SK-MEL-5 (cell line): ENCODE data around the gene OR13J1. TPM values are rescaled to one million over a fixed set of nuclear protein-coding genes. Genes with fewer than 3 reads are reported as not detected.

Source experiments
- DNase-seq: peaks from one replicate; pipeline ENCODE4 v3.0.0-alpha.2; 2016; ENCODE audit warnings: low read depth, low spot score
- in situ Hi-C: cut with HindIII; loops from 2 replicates; pipeline ENCODE4 v1.10.0; 2016; ENCODE audit warnings: low sequenced_read_pairs, high pct_unique_total_duplicates, low pct_unique_long_range_greater_than_20kb
- total RNA-seq: library from RNA; depleted of rRNA; stranded (reverse); fragments of >200 nt; shearing (Covaris generic); gene quantifications from 2 replicates; pipeline ENCODE4 v1.2.3, GENCODE V29; 2014; rRNA removed

The OR13J1 gene
- total RNA-seq, 1 experiment from 2014 or later = not detected

DNA sequence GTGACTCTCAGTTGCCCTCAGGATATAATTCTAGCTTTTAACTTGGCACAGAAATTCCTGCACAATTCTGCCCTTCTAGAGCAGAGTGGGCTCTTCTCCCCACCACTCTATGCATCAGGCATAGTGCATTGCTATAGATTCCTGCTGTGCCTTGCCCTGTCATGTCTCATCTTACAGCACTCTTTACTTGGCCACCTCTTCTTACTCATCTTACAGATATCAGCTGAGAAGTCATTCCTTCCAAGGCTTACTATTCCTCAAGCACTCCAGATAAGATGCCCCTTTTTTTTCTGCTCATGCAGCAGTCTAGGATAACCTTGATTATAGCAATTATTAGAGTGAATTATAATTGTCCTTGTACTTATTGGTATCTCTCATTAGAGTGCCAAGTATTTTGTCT lies 47.3 kb downstream of the OR13J1 start:
- in situ Hi-C loops = no loop called here

DNA sequence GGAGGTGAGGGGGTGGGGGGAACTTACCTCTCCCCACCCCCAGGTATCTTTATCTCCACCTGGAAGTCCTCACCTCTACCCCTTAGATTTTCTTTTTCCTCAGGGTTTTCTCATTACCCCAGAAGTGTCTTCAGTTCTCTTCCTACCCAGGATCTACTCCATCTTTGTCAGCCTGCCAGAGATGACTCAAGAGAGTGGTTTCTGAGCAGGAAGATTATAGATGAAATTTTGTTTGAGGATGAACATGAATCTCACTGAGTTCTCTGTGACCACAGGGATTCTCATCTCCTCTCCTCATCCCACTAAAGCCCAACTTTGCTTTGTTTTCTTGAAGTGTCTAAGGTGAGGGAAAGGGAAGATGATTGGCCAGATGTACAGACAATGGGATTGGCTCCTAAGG lies 50.1 kb downstream of the OR13J1 start:
- in situ Hi-C loops = no loop called here

More for the DNA sequence above, 47.3 kb downstream of the OR13J1 start:
- DNase-seq = no peak

More for the DNA sequence above, 50.1 kb downstream of the OR13J1 start:
- DNase-seq = no peak

Other genes starting within 250 kb of the OR13J1 start
- not detected in 2 replicates for gene SIT1, start 219.5 kb downstream of the OR13J1 start, total RNA-seq
- gene RMRP, start 212.4 kb downstream of the OR13J1 start, total RNA-seq = 21,584 and 34,307 TPM in 2 replicates
- gene CCDC107, start 212.1 kb downstream of the OR13J1 start, total RNA-seq = 11.8 and 20.0 TPM in 2 replicates
- gene ARHGEF39, start 205.2 kb downstream of the OR13J1 start, total RNA-seq = 4.8 and 5.9 TPM in 2 replicates
- 0.29 TPM in 1 of 2 replicates, not detected in the other for gene CA9, start 196.5 kb downstream of the OR13J1 start, total RNA-seq
- gene TPM2, start 180.5 kb downstream of the OR13J1 start, total RNA-seq = 3.5 and 3.8 TPM in 2 replicates
- gene TLN1, start 138.2 kb downstream of the OR13J1 start, total RNA-seq = 58.0 and 66.8 TPM in 2 replicates
- gene CREB3, start 137.7 kb downstream of the OR13J1 start, total RNA-seq = 21.8 and 27.2 TPM in 2 replicates
- 32.1 and 37.1 TPM in 2 replicates for gene GBA2, start 121.2 kb downstream of the OR13J1 start, total RNA-seq
- 12.2 and 12.4 TPM in 2 replicates for gene RGP1, start 121.1 kb downstream of the OR13J1 start, total RNA-seq
- gene MSMP, start 116.1 kb downstream of the OR13J1 start, total RNA-seq = not detected in 2 replicates
- gene NPR2, start 78.8 kb downstream of the OR13J1 start, total RNA-seq = 0.53 and 1.1 TPM in 2 replicates
- gene SPAG8, start 58.1 kb downstream of the OR13J1 start, total RNA-seq = 0.05 TPM in 1 of 2 replicates, not detected in the other
- 19.7 and 26.2 TPM in 2 replicates for gene HINT2, start 55.4 kb downstream of the OR13J1 start, total RNA-seq
- gene FAM221B, start 41.7 kb downstream of the OR13J1 start, total RNA-seq = not detected in 2 replicates
- gene TMEM8B, start 41.2 kb downstream of the OR13J1 start, total RNA-seq = 0.55 and 1.0 TPM in 2 replicates
- not detected in 2 replicates for gene HRCT1, start 35.8 kb upstream of the OR13J1 start, total RNA-seq
- not detected in 2 replicates for gene SPAAR, start 39.1 kb upstream of the OR13J1 start, total RNA-seq
- not detected in 2 replicates for gene OR2S2, start 87.8 kb upstream of the OR13J1 start, total RNA-seq
- 7.9 and 10.0 TPM in 2 replicates for gene RECK, start 166.5 kb upstream of the OR13J1 start, total RNA-seq